GM18858 (cell line): ENCODE measurements around the gene DCC.

ENCODE experiments used
- ATAC-seq: cut with Tn5 transposase; IDR thresholded peaks from one replicate; pipeline ENCODE4 v1.9.1; 2021; ENCODE audit not compliant: unreplicated experiment

The DCC gene

GRCh38 chr18:52582516-52582915, 242.5 kb downstream of the DCC start:
- no peak for ATAC-seq

GRCh38 chr18:52588931-52589330, 248.9 kb downstream of the DCC start:
- no peak for ATAC-seq

GRCh38 chr18:52596748-52597435, 256.9 kb downstream of the DCC start:
- no peak for ATAC-seq

DNA sequence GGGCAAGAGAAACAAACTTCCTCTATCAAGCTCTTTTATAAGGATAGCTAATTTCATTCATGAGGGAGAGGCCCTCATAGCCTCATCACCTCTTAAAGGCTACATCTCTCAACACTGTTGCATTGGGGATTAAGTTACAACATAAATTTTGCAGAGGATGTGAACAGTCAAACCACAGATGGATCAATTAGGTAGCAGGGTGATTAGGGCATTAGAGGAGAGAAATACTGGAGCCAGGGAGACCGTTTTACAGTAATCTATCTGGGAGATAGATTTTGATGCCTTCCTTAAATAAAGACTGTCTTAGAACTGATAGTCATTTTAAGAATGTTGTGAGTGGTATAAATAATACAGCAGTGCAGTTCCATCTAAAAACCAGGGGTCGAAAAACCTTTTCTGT, 258.9 kb downstream of the DCC start:
- ATAC-seq = no peak

DNA sequence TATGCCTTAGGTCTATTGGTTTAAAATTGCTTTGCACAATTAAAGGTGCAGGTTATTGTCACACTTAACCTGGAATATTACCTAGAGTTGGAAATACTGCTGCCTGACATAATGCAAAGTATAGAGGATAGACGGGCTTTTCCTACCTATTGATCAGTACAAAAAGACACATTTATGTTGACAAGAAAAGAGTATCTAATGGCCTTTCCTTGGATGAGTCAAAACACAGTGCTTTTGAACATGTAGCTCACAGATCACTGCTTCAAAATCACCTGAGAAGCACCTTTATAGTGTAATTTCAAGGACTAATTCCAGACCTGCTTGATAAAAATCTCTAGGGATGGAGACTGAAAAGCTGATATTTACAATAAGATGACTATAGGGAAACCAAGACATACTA, 262.8 kb downstream of the DCC start:
- no peak for ATAC-seq

DNA sequence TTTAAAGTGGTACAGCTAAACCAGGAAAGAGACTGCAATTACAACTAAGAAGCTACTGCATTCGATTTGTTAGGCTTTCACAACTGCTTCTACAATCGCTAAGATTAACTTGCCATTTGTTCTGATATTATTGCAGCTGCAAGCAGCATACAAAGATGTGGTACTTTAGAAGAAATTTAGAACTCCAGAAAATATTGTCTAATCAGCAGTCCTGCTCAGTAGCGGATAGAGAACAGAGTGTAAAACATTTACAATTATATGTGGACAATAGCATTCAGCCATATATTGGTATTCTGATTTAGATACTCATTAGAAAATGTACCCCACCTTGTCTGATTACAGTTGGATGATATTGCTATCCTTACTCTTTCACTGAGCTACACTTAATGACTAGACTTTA, 265.3 kb downstream of the DCC start:
- no peak for ATAC-seq

GRCh38 chr18:52607985-52608384, 268.0 kb downstream of the DCC start:
- no peak for ATAC-seq

GRCh38 chr18:52610451-52611115, 270.6 kb downstream of the DCC start:
- no peak for ATAC-seq

GRCh38 chr18:52612406-52612805, 272.4 kb downstream of the DCC start:
- no peak for ATAC-seq

GRCh38 chr18:52615321-52615720, 275.3 kb downstream of the DCC start:
- no peak for ATAC-seq

DNA sequence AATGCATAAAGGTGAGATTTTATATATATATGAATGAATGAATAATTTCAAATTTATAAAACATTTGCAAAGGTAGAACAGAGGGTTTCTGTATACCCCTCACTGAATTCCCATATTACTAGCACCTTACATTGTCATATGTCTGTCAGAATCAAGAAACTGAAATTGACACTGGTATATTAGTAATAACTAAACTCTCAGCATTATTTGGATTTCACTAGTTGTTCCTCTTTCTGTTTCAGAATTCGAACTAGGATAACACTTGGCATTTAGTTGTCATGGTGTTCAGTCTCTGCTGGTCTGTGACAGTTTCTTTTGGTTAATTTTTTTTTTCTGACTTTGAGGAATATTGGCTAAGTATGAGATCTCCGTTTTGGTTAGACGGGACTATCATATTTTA, 275.9 kb downstream of the DCC start:
- ATAC-seq = peak; percentile 99

DNA sequence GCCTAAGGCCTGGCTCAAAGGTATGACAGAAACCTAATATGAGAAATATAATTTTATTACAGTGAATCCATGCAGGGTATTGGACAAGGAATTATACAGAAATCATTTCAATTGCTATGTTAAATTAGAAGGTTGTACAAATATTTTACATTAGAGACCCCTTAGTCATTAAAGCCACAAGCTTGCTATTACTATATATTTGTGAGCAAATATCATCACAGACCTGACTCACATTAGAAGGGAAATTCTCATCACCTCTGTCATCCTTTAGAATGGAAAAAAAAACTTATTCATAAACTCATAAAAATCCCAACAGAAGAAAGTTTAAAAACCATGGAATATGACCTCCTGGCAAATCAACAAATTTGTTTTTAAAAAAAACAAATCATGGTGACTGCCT, 277.9 kb downstream of the DCC start:
- no peak for ATAC-seq

- ATAC-seq = no peak
These were observed 281.0 kb downstream of the DCC start for GRCh38 chr18:52620926-52621439.

GRCh38 chr18:52624702-52625101, 284.7 kb downstream of the DCC start:
- ATAC-seq = no peak

DNA sequence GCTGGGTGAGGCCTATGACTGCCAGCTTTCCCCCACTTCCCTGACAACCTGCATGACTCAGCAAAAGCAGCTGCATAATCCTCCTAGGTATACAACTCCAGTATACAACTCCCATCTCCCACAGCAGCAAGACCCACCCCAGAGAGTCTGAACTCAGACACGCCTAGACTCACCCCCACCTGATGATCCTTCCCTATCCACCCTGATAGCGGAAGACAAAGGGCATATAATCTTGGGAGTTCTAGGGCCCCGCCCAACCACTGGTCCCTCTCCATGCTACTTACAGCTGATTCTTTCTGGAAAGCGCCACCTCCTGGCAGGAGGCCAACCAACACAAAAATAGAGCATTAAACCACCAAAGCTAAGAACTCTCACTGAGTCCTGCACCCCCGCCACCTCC, 296.5 kb downstream of the DCC start:
- ATAC-seq = no peak

DNA sequence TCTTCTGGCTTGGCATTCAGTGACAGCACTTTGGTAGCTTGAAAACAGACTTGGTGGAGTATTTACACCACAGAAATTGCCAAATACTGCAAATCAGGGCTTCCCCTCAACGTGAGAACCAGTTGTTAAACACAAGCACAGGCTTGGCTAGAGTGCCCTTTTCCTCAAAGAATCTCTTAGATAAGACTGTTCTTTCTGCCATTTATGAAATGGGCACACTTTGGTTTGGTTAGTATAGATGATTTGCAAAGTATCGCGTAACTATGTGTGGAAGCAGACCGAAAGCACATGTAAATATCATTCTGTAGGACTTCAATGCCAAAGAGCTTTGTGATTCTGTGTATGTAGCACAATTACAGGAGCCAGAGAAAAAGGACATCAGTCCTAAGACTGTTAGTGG, 308.2 kb downstream of the DCC start:
- no peak for ATAC-seq

- ATAC-seq = no peak
These were observed 312.4 kb downstream of the DCC start for GRCh38 chr18:52652391-52652790.

GRCh38 chr18:52657043-52657805, 317.2 kb downstream of the DCC start:
- ATAC-seq = no peak

- no peak for ATAC-seq
These were observed 327.6 kb downstream of the DCC start for GRCh38 chr18:52667463-52668065.

GRCh38 chr18:52670896-52671295, 330.9 kb downstream of the DCC start:
- peak; percentile 65 for ATAC-seq

GRCh38 chr18:52678034-52678433, 338.0 kb downstream of the DCC start:
- ATAC-seq = no peak
